SK-N-MC (cell line): Measurements from ENCODE around the gene NACC2.

Experiments used
- EZH2 ChIP-seq: fragments of 200-600 bp; sonication (generic); IDR thresholded peaks from one replicate; pipeline ENCODE4 v1.6.1; 2017; ENCODE audit warnings: antibody characterized with exemption
- POLR2AphosphoS5 ChIP-seq: IDR thresholded peaks from 2 replicates; pipeline ENCODE4 v1.6.1; 2012; ENCODE audit warnings: mild to moderate bottlenecking, low read depth, low read length, borderline replicate concordance

DNA sequence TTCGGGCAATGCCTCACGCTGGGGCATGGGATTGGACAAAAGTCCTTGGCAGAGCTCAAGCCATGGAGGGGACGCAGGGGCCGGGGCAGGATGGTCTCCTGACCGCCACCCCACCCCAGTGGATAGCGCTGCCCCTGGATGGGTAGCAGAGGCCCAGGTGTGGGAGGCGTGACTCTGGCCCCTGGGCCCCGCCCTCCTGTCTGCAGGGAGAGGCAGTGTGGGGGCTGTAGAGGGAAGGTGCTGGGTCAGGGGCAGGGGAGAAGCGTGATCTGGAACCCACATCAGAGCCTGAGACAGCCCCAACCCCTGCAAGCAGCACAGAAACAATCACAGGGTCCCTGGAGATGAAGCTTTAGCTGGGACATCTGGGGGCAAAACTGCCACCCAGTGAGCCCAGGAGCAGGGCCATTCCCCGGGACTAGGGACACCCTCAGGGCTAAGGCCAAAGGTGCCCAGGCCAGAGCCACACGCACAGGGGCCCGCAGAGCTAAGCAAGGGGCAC, 36.2 kb downstream of the NACC2 start:
- TF ChIP-seq EZH2 = no peak
- TF ChIP-seq POLR2AphosphoS5 = no peak
